HEK293 (cell line): ENCODE measurements around the gene ITGB5.

Source experiments
- ATF2 ChIP-seq: fragments of 450-650 bp; formaldehyde crosslinking; IDR thresholded peaks from 2 replicates; pipeline ENCODE4 v1.5.1; 2016; ENCODE audit warnings: missing biosample characterization, missing genetic modification characterization, low read depth
- CTCF ChIP-seq: fragments of 450-650 bp; formaldehyde crosslinking; IDR thresholded peaks from 2 replicates; pipeline ENCODE4 v1.5.1; 2016; ENCODE audit warnings: missing biosample characterization, missing genetic modification characterization
- ZBTB21 ChIP-seq: fragments of 450-650 bp; formaldehyde crosslinking; IDR thresholded peaks from 2 replicates; pipeline ENCODE4 v1.5.1; 2017; ENCODE audit warnings: missing biosample characterization, missing genetic modification characterization
- ZNF10 ChIP-seq: fragments of 450-650 bp; formaldehyde crosslinking; IDR thresholded peaks from 2 replicates; pipeline ENCODE4 v1.5.1; 2017; ENCODE audit warnings: missing biosample characterization, missing genetic modification characterization
- ZNF174 ChIP-seq: fragments of 450-650 bp; formaldehyde crosslinking; IDR thresholded peaks from 2 replicates; pipeline ENCODE4 v1.5.0; 2017; ENCODE audit warnings: missing biosample characterization, mild to moderate bottlenecking, missing genetic modification characterization
- ZNF785 ChIP-seq: fragments of 450-650 bp; formaldehyde crosslinking; IDR thresholded peaks from 2 replicates; pipeline ENCODE4 v1.5.1; 2016; ENCODE audit warnings: missing biosample characterization, missing genetic modification characterization

GRCh38 chr3:124760601-124761000 lies 126.6 kb downstream of the ITGB5 start:
- TF ChIP-seq CTCF (tag by site-specific recombination) (no peak), ZNF785 (tag by site-specific recombination) (no peak), ZNF10 (tag by site-specific recombination) (no peak), ZBTB21 (tag by site-specific recombination) (no peak), ZNF174 (no peak), ATF2 (tag by site-specific recombination) (no peak)
